Activated naive CD4-positive, alpha-beta T cell treated with Interleukin-2 at 50 U/mL for 16 hours (primary cell): ENCODE data around the gene AGAP5.
"Not testable (repeated sequence)": the region's sequence is repeated elsewhere in the genome, so short reads cannot be mapped to it uniquely, and the experiment has no call there.

Source experiments
- DNase-seq: peaks from one replicate; pipeline ENCODE4 v3.0.0-alpha.2; 2020

AGAP5 gene

GRCh38 chr10:73697675-73698159 is at the start of gene AGAP5:
Gene AGAP5, minus strand, starts transcription at chr10:73698109. Its CDS starts 354 bp downstream, at chr10:73697755.
- DNase-seq: not testable (repeated sequence)

- DNase-seq: no peak
Observed at GRCh38 chr10:73746721-73747120, 48.8 kb upstream of the AGAP5 start.

- peak; percentile 71 for DNase-seq
Observed at GRCh38 chr10:73744664-73744975, 46.7 kb upstream of the AGAP5 start.

- DNase-seq: peak; percentile 95
Observed at GRCh38 chr10:73743905-73744663, 46.2 kb upstream of the AGAP5 start, which contains the start of gene SEC24C. Gene SEC24C, plus strand, starts transcription at chr10:73744372. Its CDS starts 2,461 bp downstream, at chr10:73746833.

- DNase-seq: no peak
Observed at GRCh38 chr10:73743327-73743904, 45.5 kb upstream of the AGAP5 start.

GRCh38 chr10:73742454-73742734 is 44.5 kb upstream of the AGAP5 start:
- DNase-seq: no peak

- not testable (repeated sequence) for DNase-seq
Observed at GRCh38 chr10:73740501-73741254, 42.8 kb upstream of the AGAP5 start.

- no peak for DNase-seq
Observed at GRCh38 chr10:73734796-73735305, 36.9 kb upstream of the AGAP5 start.

GRCh38 chr10:73734028-73734720 is 36.3 kb upstream of the AGAP5 start:
- DNase-seq: no peak

- no peak for DNase-seq
Observed at GRCh38 chr10:73732931-73733623, 35.2 kb upstream of the AGAP5 start.

GRCh38 chr10:73732426-73732825 is 34.5 kb upstream of the AGAP5 start:
- no peak for DNase-seq

GRCh38 chr10:73731588-73732375 is 33.9 kb upstream of the AGAP5 start:
- DNase-seq: no peak

- peak; percentile 93 for DNase-seq
Observed at GRCh38 chr10:73730153-73730906, 32.4 kb upstream of the AGAP5 start.

- DNase-seq: peak; percentile 56
Observed at GRCh38 chr10:73729781-73730152, 31.9 kb upstream of the AGAP5 start.

- DNase-seq: no peak
Observed at GRCh38 chr10:73723516-73723915, 25.6 kb upstream of the AGAP5 start.

GRCh38 chr10:73720561-73720960 is 22.7 kb upstream of the AGAP5 start:
- not testable (repeated sequence) for DNase-seq

GRCh38 chr10:73717556-73717955 is 19.6 kb upstream of the AGAP5 start:
- DNase-seq: no peak

- no peak for DNase-seq
Observed at GRCh38 chr10:73716251-73716650, 18.3 kb upstream of the AGAP5 start.

GRCh38 chr10:73715179-73716156 is 17.6 kb upstream of the AGAP5 start:
- DNase-seq: not testable (repeated sequence)

GRCh38 chr10:73714483-73714882 is 16.6 kb upstream of the AGAP5 start:
- not testable (repeated sequence) for DNase-seq
